Mammary epithelial cell (primary cell): Measurements from ENCODE around the gene ZNF429.
"Not testable (repeated sequence)": the region's sequence is repeated elsewhere in the genome, so short reads cannot be mapped to it uniquely, and the experiment has no call there.

ENCODE experiments used
- EZH2 ChIP-seq: IDR thresholded peaks from 2 replicates; pipeline ENCODE4 v1.6.1; 2012; ENCODE audit warnings: low read length, inconsistent platforms, borderline replicate concordance
- TF ChIP-seq, protein P1 (sequence below), 2 donors: IDR thresholded peaks in 1 of 2; conservative IDR thresholded peaks in 1 of 2; 2 replicates each; pipeline ENCODE4 v1.5.1; 2011 to 2012; ENCODE audit warnings: inconsistent platforms in 2 of 2, low read length in 2 of 2, mild to moderate bottlenecking in 2 of 2, control low read depth in 1 of 2, low read depth in 1 of 2; ENCODE audit not compliant: insufficient read depth in 1 of 2; ENCODE audit errors: extremely low read depth in 1 of 2

DNA sequence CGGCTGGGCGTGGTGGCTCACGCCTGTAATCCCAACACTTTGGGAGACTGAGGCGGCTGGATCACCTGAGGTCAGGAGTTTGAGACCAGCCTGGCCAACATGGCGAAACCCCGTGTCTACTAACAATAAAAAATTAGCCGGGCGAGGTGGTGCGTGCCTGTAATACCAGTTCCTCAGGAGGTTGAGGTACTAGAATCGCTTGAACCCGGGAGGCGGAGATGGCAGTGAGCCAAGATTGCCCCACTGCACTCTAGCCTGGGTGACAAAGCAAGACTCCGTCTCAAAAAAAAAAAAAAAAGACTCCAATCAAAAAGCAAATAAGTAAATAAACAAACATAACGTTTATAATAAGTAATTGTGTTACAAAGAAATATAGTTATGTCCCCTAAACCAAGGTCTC is 23.0 kb upstream of the ZNF429 start:
- TF ChIP-seq, protein P1, sequence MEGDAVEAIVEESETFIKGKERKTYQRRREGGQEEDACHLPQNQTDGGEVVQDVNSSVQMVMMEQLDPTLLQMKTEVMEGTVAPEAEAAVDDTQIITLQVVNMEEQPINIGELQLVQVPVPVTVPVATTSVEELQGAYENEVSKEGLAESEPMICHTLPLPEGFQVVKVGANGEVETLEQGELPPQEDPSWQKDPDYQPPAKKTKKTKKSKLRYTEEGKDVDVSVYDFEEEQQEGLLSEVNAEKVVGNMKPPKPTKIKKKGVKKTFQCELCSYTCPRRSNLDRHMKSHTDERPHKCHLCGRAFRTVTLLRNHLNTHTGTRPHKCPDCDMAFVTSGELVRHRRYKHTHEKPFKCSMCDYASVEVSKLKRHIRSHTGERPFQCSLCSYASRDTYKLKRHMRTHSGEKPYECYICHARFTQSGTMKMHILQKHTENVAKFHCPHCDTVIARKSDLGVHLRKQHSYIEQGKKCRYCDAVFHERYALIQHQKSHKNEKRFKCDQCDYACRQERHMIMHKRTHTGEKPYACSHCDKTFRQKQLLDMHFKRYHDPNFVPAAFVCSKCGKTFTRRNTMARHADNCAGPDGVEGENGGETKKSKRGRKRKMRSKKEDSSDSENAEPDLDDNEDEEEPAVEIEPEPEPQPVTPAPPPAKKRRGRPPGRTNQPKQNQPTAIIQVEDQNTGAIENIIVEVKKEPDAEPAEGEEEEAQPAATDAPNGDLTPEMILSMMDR (conservative IDR thresholded peaks at IDR 0.05 in 1 of 2, IDR thresholded peaks at IDR 0.05 in 1 of 2; ENCODE audit: extremely low read depth in 1 of 2, insufficient read depth in 1 of 2, low read depth in 1 of 2, low read length in 2 of 2): not testable (repeated sequence)
- not testable (repeated sequence) for TF ChIP-seq EZH2
